Measurements from ENCODE around the gene OR6C4. TPM values are rescaled to one million over a fixed set of nuclear protein-coding genes. Genes with fewer than 3 reads are reported as not detected.

The OR6C4 gene
- total and polyA plus RNA-seq, 10 of the 15 experiments (the other 5 are each of a cell fraction or from before 2014, with no cell fraction given) = not detected

GRCh38 chr12:55501601-55502000 lies 47.8 kb upstream of the OR6C4 start:
- H2AFZ ChIP-seq (ENCODE audit: control insufficient read depth, low read depth, low read length) = no peak overlapping the region
- ATAC-seq (no peak), FAIRE-seq (no peak), DNase-seq (ENCODE audit: low read depth, low spot score) (no peak)
- CTCF ChIA-PET = interaction anchor here (1.4 kb wide), 1 partner anchor 10 kb away, joined by 4 read pairs; the partner anchor contains the start of gene OR6C68
- no peak overlapping the region for H3K4me2 ChIP-seq (ENCODE audit: control insufficient read depth, insufficient read depth)
- RAD21 ChIA-PET (ENCODE audit: unreplicated experiment) = no interaction called here
- SMC1A ChIA-PET (ENCODE audit: uncharacterized antibody, unreplicated experiment) = interaction anchor here (1.4 to 1.7 kb wide), 2 partner anchors 10 to 43 kb away, joined by 3 to 4 read pairs; partner anchors contain the start of gene OR6C68
- no peaks in the 10 kb centered on the region for H4K20me1 ChIP-seq (ENCODE audit: control insufficient read depth, insufficient read depth)
- no peak for TF ChIP-seq POLR2AphosphoS2 (IDR thresholded peaks at IDR 0.05; ENCODE audit: low read depth, low read length)
- TF ChIP-seq IRF3 (IDR thresholded peaks at IDR 0.05) = no peak
- TF ChIP-seq HDAC2 (IDR thresholded peaks at IDR 0.05) = no peak
- no peak for TF ChIP-seq E2F8 (IDR thresholded peaks at IDR 0.05; ENCODE audit: low read depth, partially characterized antibody)
- TF ChIP-seq ETV6 (conservative IDR thresholded peaks at IDR 0.05 in 1 of 2, IDR thresholded peaks at IDR 0.05 in 1 of 2; ENCODE audit: borderline replicate concordance in 1 of 2, low read depth in 1 of 2) = no peak
- no peak for TF ChIP-seq RAD21 (IDR thresholded peaks at IDR 0.05; ENCODE audit: insufficient read depth, low read depth, low read length)
- TF ChIP-seq E2F4 (IDR thresholded peaks at IDR 0.05; ENCODE audit: low read depth, low read length) = no peak
- TF ChIP-seq ZZZ3 (IDR thresholded peaks at IDR 0.05; ENCODE audit: control insufficient read depth, insufficient read length, low read depth) = no peak
- no peak for TF ChIP-seq IRF4 (IDR thresholded peaks at IDR 0.05; ENCODE audit: low read depth, low read length)
- TF ChIP-seq CHD1 (IDR thresholded peaks at IDR 0.05; ENCODE audit: low read depth, low read length) = no peak
- TF ChIP-seq BCLAF1 (IDR thresholded peaks at IDR 0.05) = no peak
- no peak for TF ChIP-seq SMC3 (IDR thresholded peaks at IDR 0.05; ENCODE audit: borderline replicate concordance, low read length)
- TF ChIP-seq USF2 (IDR thresholded peaks at IDR 0.05; ENCODE audit: borderline replicate concordance, low read depth, low read length) = no peak
- H3K4me3 ChIP-seq = no peak overlapping the region
- H3K27me3 ChIP-seq (replicated peaks in 1 of 2; ENCODE audit: control insufficient read depth in 2 of 2, insufficient read depth in 2 of 2, low read length in 1 of 2) = no peaks in the 10 kb centered on the region
- no peaks in the 10 kb centered on the region for H3K4me1 ChIP-seq (ENCODE audit: control insufficient read depth, insufficient read depth, low read length)
- H3K9ac ChIP-seq (ENCODE audit: control insufficient read depth, insufficient read depth, low read length) = no peak overlapping the region
- no peaks in the 10 kb centered on the region for H3K36me3 ChIP-seq (ENCODE audit: control insufficient read depth in 2 of 2, insufficient read depth in 2 of 2, low read length in 1 of 2)
- in situ Hi-C loops (cut with MboI) = no loop called here
- POLR2A ChIA-PET = no interaction called here
- no TSS peak for BruUV-seq (replicated peaks)
- no peak overlapping the region for H3K27ac ChIP-seq (ENCODE audit: control insufficient read depth, insufficient read depth)
- 0% methylated on average over 2 of the region's 2 CpGs for WGBS (ENCODE audit: insufficient coverage, insufficient replicate concordance, low lambda C conversion rate, missing lambda C conversion rate)
- no peaks in the 10 kb centered on the region for H3K9me3 ChIP-seq (replicated peaks; ENCODE audit: control insufficient read depth, insufficient read depth, low read length)
- H3K79me2 ChIP-seq (ENCODE audit: control insufficient read depth, insufficient read depth, low read length) = no peaks in the 10 kb centered on the region
- intact Hi-C loops (cut with micrococcal nuclease; ENCODE audit: unreplicated experiment) = no loop called here
